ENCODE data around the gene HEPACAM2. TPM values are rescaled to one million over a fixed set of nuclear protein-coding genes. Genes with fewer than 3 reads are reported as not detected.

HEPACAM2 gene
- total RNA-seq, 1 experiment from 2014 or later: not detected

DNA sequence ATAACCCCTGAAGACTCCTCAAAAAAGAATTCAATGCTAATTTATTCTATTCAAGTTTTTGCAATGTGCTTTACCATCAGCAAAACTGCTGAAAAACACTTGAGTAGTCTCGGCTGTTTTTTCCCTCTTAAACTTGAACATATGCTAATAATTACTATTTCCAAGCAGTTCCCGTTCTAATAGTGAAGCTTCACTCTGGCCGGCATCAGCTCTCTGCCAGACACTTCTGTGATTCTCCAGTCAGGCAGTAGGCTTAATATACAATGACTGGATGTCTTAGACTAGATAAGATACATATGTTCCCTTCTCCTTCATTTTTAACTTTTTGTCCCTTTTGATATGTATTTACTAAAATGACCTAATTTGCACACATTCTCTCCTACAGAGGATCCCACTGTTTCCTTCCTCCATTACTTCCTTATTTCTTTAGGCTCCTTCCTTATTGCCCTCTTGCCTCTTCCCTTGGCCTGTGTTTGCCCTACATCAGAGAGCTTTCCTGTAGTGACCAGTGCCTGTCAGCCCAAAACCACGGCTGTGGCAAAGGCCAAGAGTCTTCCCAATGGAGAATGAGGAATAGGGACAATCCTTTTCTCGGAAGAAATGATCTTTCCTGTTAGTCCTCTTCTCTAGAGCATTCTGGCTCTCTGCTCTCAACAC is 23.5 kb downstream of the HEPACAM2 start:
- Histone ChIP-seq H3T11ph (ENCODE audit: low read length) (no peak overlapping the region), H2BK120ac (ENCODE audit: low read depth, low read length, poor library complexity, severe bottlenecking) (no peak overlapping the region), H2AFZ (ENCODE audit: low read length) (no peak overlapping the region), H4K91ac (ENCODE audit: insufficient read length, low read depth, low read length) (no peak overlapping the region), H3K9me3 (ENCODE audit: control insufficient read depth, low read depth, low read length) (no peaks in the 10 kb centered on the region), H3K18ac (ENCODE audit: insufficient read length, low read depth, low read length) (no peak overlapping the region), H2BK12ac (ENCODE audit: insufficient read length, low read depth, low read length) (no peak overlapping the region), H3K56ac (ENCODE audit: insufficient read length, low read depth, low read length) (no peak overlapping the region), H3K14ac (ENCODE audit: insufficient read depth, low read length) (no peak overlapping the region), H2BK20ac (ENCODE audit: low read depth, low read length, poor library complexity, severe bottlenecking) (no peak overlapping the region), H2AK5ac (ENCODE audit: insufficient read length, low read length) (no peak overlapping the region), H3K79me1 (ENCODE audit: insufficient read depth, low read depth, low read length, poor library complexity, severe bottlenecking) (no peaks in the 10 kb centered on the region), H3K4me2 (ENCODE audit: insufficient read depth, insufficient read length, low read length) (no peak overlapping the region), H3K27ac (ENCODE audit: insufficient read length, low read depth, low read length) (no peak overlapping the region), H4K5ac (ENCODE audit: insufficient read length, low read depth, low read length) (no peak overlapping the region), H3K23me2 (ENCODE audit: insufficient read length, low read depth, low read length, poor library complexity, severe bottlenecking) (no peaks in the 10 kb centered on the region), H3K4me1 (ENCODE audit: insufficient read depth, low read length) (no peaks in the 10 kb centered on the region), H4K20me1 (ENCODE audit: control insufficient read depth, insufficient read depth, insufficient read length) (no peaks in the 10 kb centered on the region), H3K27me3 (ENCODE audit: insufficient read depth, low read length) (no peaks in the 10 kb centered on the region), H2BK15ac (ENCODE audit: low read depth, low read length) (no peak overlapping the region), H4K8ac (replicated peaks; ENCODE audit: insufficient read length, low read depth, low read length) (no peak overlapping the region), H3K4ac (ENCODE audit: low read depth, low read length) (no peak overlapping the region), H3K23ac (ENCODE audit: insufficient read length, low read depth, low read length) (no peak overlapping the region), H3K9ac (ENCODE audit: extremely low read depth, insufficient read length, low read length) (no peak overlapping the region), H3K79me2 (ENCODE audit: insufficient read depth, low read length) (no peaks in the 10 kb centered on the region), H2BK5ac (ENCODE audit: insufficient read length, low read length) (no peak overlapping the region)
- Mint-ChIP-seq H3K27me3 (ENCODE audit: low read depth) (peaks cover 17% of the 10 kb centered on the region), H3K9me3 (no peaks in the 10 kb centered on the region), H3K36me3 (ENCODE audit: insufficient read depth in 1 of 3, low read depth in 3 of 3) (no peaks in the 10 kb centered on the region), H3K27ac (no peak overlapping the region), H3K4me3 (no peak overlapping the region), H3K4me1 (no peaks in the 10 kb centered on the region)
- TF ChIP-seq, protein P1, sequence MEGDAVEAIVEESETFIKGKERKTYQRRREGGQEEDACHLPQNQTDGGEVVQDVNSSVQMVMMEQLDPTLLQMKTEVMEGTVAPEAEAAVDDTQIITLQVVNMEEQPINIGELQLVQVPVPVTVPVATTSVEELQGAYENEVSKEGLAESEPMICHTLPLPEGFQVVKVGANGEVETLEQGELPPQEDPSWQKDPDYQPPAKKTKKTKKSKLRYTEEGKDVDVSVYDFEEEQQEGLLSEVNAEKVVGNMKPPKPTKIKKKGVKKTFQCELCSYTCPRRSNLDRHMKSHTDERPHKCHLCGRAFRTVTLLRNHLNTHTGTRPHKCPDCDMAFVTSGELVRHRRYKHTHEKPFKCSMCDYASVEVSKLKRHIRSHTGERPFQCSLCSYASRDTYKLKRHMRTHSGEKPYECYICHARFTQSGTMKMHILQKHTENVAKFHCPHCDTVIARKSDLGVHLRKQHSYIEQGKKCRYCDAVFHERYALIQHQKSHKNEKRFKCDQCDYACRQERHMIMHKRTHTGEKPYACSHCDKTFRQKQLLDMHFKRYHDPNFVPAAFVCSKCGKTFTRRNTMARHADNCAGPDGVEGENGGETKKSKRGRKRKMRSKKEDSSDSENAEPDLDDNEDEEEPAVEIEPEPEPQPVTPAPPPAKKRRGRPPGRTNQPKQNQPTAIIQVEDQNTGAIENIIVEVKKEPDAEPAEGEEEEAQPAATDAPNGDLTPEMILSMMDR (conservative IDR thresholded peaks at IDR 0.05): no peak
- no peak for DNase-seq
- WGBS (ENCODE audit: extremely low coverage, insufficient read length, low lambda C conversion rate): no CpG with 5 or more reads among the region's 5 CpGs
